KMS-11 (cell line): ENCODE results near the gene CCDC149.

Source experiments
- H2AFZ ChIP-seq: fragments of 200-600 bp; sonication (generic); 2 replicates; pipeline ENCODE4 v1.6.1; 2016; ENCODE audit warnings: antibody characterized with exemption, mixed run types, low read depth
- H3K27ac ChIP-seq: fragments of 200-600 bp; sonication (generic); 2 replicates; pipeline ENCODE4 v1.6.1; 2016; ENCODE audit warnings: mild to moderate bottlenecking, mixed run types
- H3K27me3 ChIP-seq: fragments of 200-600 bp; sonication (generic); 2 replicates; pipeline ENCODE4 v1.6.1; 2017; ENCODE audit warnings: mild to moderate bottlenecking, low read depth, mixed run types, moderate library complexity; ENCODE audit not compliant: insufficient read depth
- H3K36me3 ChIP-seq: fragments of 200-600 bp; sonication (generic); 2 replicates; pipeline ENCODE4 v1.6.1; 2017; ENCODE audit warnings: mild to moderate bottlenecking, mixed run types; ENCODE audit not compliant: insufficient read depth
- H3K4me1 ChIP-seq: fragments of 200-600 bp; sonication (generic); 2 replicates; pipeline ENCODE4 v1.6.1; 2016; ENCODE audit warnings: mild to moderate bottlenecking, low read depth, mixed run types; ENCODE audit not compliant: poor library complexity, severe bottlenecking
- H3K4me2 ChIP-seq: fragments of 200-600 bp; sonication (generic); 2 replicates; pipeline ENCODE4 v1.7.0; 2016; ENCODE audit warnings: mild to moderate bottlenecking, mixed run types
- H3K4me3 ChIP-seq: fragments of 200-600 bp; sonication (generic); IDR thresholded peaks from 2 replicates; pipeline ENCODE4 v1.6.1; 2017; ENCODE audit warnings: low read depth, low read length, mixed read lengths; ENCODE audit not compliant: insufficient read depth
- H3K79me2 ChIP-seq: fragments of 200-600 bp; sonication (generic); 2 replicates; pipeline ENCODE4 v1.6.1; 2016; ENCODE audit warnings: low read depth, mixed run types; ENCODE audit not compliant: insufficient read depth
- H3K9ac ChIP-seq: fragments of 200-600 bp; sonication (generic); 2 replicates; pipeline ENCODE4 v1.6.1; 2016; ENCODE audit warnings: mild to moderate bottlenecking, mixed run types
- H4K20me1 ChIP-seq: fragments of 200-600 bp; sonication (generic); 2 replicates; pipeline ENCODE4 v1.6.1; 2016; ENCODE audit warnings: mild to moderate bottlenecking, mixed run types; ENCODE audit not compliant: insufficient read depth
- CTCF ChIP-seq: fragments of 200-600 bp; sonication (generic); conservative IDR thresholded peaks from 2 replicates; pipeline ENCODE4 v1.6.1; 2017; ENCODE audit warnings: low read depth, mild to moderate bottlenecking, antibody characterized with exemption, low read length, moderate library complexity, mixed read lengths

Gene CCDC149

GRCh38 chr4:24858026-24858425 is 54.8 kb downstream of the CCDC149 start:
- Histone ChIP-seq H3K36me3 (no peaks in the 10 kb centered on the region), H3K9ac (no peak overlapping the region), H3K27ac (no peak overlapping the region), H3K4me3 (no peak overlapping the region), H3K4me1 (peaks cover 19% of the 10 kb centered on the region), H3K4me2 (no peak overlapping the region), H4K20me1 (no peaks in the 10 kb centered on the region), H3K27me3 (no peaks in the 10 kb centered on the region), H3K79me2 (no peaks in the 10 kb centered on the region), H2AFZ (no peak overlapping the region)
- TF ChIP-seq CTCF: no peak

- H3K27me3 ChIP-seq: no peaks in the 10 kb centered on the region
- H2AFZ ChIP-seq: no peak overlapping the region
- H3K4me2 ChIP-seq: peak overlapping the region; percentile 45
- H3K9ac ChIP-seq: no peak overlapping the region
- no peak for TF ChIP-seq CTCF
- H3K4me3 ChIP-seq: no peak overlapping the region
- H4K20me1 ChIP-seq: no peaks in the 10 kb centered on the region
- no peaks in the 10 kb centered on the region for H3K79me2 ChIP-seq
- no peaks in the 10 kb centered on the region for H3K36me3 ChIP-seq
- peaks cover 19% of the 10 kb centered on the region for H3K4me1 ChIP-seq
- no peak overlapping the region for H3K27ac ChIP-seq
Measured at GRCh38 chr4:24856586-24856985, 56.3 kb downstream of the CCDC149 start.

GRCh38 chr4:24855741-24856140 is 57.1 kb downstream of the CCDC149 start:
- Histone ChIP-seq H3K79me2 (no peaks in the 10 kb centered on the region), H3K27me3 (no peaks in the 10 kb centered on the region), H4K20me1 (no peaks in the 10 kb centered on the region), H3K4me1 (peaks cover 19% of the 10 kb centered on the region), H3K9ac (no peak overlapping the region), H2AFZ (no peak overlapping the region), H3K27ac (no peak overlapping the region), H3K36me3 (no peaks in the 10 kb centered on the region), H3K4me2 (peak overlapping the region; percentile 45), H3K4me3 (no peak overlapping the region)
- TF ChIP-seq CTCF: no peak

- Histone ChIP-seq H3K36me3 (no peaks in the 10 kb centered on the region), H2AFZ (no peak overlapping the region), H3K9ac (no peak overlapping the region), H3K79me2 (no peaks in the 10 kb centered on the region), H3K27me3 (no peaks in the 10 kb centered on the region), H3K4me1 (peaks cover 19% of the 10 kb centered on the region), H3K4me2 (no peak overlapping the region), H3K27ac (no peak overlapping the region), H3K4me3 (no peak overlapping the region), H4K20me1 (no peaks in the 10 kb centered on the region)
- no peak for TF ChIP-seq CTCF
Measured at GRCh38 chr4:24853142-24853541, 59.7 kb downstream of the CCDC149 start.

GRCh38 chr4:24850674-24851073 is 62.2 kb downstream of the CCDC149 start:
- H3K4me2 ChIP-seq: no peak overlapping the region
- no peak overlapping the region for H3K4me3 ChIP-seq
- H3K4me1 ChIP-seq: peaks cover 3% of the 10 kb centered on the region
- H3K27me3 ChIP-seq: no peaks in the 10 kb centered on the region
- no peak overlapping the region for H3K27ac ChIP-seq
- H3K79me2 ChIP-seq: no peaks in the 10 kb centered on the region
- no peak overlapping the region for H3K9ac ChIP-seq
- H2AFZ ChIP-seq: no peak overlapping the region
- H3K36me3 ChIP-seq: no peaks in the 10 kb centered on the region
- TF ChIP-seq CTCF: no peak
- H4K20me1 ChIP-seq: no peaks in the 10 kb centered on the region
